HG03520 (cell line): Measurements from ENCODE around the gene HDAC7.

Experiments used
- ATAC-seq: cut with Tn5 transposase; IDR thresholded peaks from one replicate; pipeline ENCODE4 v1.9.1; 2021; ENCODE audit warnings: mild to moderate bottlenecking, moderate library complexity; ENCODE audit not compliant: unreplicated experiment

Gene HDAC7

DNA sequence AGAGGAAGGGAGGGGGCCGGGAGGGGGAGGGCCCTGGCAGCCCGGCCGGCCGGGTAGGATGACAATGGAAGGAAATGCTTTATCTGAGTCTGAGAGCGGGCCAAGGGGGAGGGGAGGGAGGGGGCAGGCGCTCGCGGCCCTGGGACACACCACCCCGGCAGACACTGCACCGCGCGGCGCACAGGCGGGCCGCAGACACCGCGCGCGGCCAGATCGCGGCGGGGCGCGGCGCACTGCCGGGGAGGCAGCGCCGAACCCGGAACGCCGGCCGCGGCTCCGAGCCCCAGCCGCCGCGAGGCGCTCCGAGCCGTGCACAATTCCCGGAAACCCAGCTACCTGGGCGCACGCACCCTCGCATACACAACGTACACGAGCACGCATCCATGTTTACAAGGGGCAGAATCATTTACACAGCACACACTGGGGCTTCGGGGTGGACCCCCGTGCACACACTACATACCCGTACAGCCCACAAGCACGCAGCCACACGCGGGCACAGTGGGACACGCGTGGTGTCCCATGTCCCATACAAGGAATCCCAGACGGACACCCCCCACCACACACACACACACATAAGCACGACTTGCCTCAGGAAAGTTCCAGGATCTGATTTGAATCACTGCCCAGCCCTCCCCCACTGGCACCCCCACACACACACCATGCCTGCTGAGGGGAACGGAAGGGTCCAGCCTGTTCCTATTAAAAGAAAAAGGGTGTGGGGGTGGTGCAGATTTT is at the start of gene HDAC7:
Gene HDAC7, minus strand, starts transcription at position 8 of the 735 bp plus-strand sequence. CDS start 118 bp downstream, outside the sequence.
- ATAC-seq: no peak

DNA sequence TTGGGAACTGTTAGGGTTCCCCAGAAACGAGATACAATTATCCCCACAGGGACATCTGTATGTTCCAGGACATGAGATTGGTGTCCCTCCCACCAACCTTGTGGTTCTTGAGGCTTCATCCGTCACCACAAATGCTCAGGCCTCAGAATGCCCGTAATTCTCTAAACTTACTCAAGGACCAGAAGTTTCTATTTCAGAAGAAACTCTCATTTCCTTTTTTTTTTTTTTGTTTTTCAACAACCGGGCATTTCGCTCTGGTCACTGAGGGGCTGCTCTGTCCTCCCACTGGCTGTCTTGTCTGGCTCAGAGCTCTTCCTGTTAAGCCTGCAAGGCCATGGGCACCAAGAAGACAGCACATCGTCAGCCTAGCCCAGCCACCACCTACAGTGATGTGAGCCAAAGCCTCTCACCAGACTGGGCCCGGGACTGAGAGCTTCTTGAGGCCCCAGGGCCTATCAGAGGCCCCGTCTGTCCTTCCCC is 48.9 kb upstream of the HDAC7 start:
- ATAC-seq: peak; percentile 54

- no peak for ATAC-seq
These were observed 48.3 kb upstream of the HDAC7 start for GRCh38 chr12:47868041-47868440.

GRCh38 chr12:47867495-47867941 is 47.8 kb upstream of the HDAC7 start:
- ATAC-seq: no peak

GRCh38 chr12:47864646-47865235 is 45.0 kb upstream of the HDAC7 start:
- ATAC-seq: no peak

GRCh38 chr12:47863985-47864384 is 44.3 kb upstream of the HDAC7 start:
- no peak for ATAC-seq

GRCh38 chr12:47863467-47863866 is 43.8 kb upstream of the HDAC7 start:
- no peak for ATAC-seq

DNA sequence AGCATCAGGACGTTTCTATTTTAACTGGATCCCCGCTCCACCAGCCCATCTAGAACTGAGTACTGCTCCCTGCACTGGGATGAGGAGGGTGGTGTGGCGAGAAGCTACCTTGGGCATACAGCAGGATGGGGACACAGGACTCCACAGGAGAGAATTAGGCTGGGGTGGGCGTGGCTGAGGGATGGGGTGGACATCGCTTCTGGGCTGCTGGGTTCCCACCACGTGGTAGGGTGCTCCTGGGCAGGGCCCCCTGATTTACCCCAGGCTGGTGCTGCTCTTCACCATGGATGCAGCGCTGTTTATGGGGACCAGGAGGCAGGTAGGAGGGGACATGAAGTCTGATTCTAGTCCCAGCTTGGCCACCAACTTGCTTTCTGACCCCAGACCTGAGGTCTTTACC is 43.2 kb upstream of the HDAC7 start:
- ATAC-seq: no peak

DNA sequence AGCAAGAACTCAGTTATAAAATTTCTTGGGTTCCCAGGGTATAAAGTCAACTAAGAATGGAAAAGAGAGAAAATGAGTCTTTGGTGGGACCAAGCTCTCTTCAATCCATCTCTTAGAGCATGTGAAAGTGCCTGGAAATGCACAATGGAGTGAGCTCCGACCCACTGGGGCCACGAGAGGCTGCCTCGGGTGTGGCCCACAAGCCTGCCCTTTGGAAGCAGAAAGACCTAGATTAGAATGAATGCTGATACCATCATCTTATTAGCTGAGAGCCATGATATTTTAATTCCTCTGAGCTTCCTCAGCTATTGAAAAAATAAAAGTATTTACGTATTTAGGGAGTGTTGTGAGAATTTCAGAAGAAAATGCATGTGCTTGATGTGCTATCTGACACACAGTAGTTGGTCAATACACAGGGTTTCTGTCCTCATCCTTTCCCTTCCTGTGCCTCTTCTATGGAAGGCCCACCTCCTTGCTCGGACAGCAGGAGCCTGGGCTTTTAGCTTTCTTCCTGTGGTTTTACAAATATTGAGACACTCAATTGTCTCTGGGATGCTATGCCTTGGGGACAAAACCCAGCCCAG is 42.6 kb upstream of the HDAC7 start:
- ATAC-seq: no peak

GRCh38 chr12:47860873-47861272 is 41.2 kb upstream of the HDAC7 start:
- ATAC-seq: no peak

DNA sequence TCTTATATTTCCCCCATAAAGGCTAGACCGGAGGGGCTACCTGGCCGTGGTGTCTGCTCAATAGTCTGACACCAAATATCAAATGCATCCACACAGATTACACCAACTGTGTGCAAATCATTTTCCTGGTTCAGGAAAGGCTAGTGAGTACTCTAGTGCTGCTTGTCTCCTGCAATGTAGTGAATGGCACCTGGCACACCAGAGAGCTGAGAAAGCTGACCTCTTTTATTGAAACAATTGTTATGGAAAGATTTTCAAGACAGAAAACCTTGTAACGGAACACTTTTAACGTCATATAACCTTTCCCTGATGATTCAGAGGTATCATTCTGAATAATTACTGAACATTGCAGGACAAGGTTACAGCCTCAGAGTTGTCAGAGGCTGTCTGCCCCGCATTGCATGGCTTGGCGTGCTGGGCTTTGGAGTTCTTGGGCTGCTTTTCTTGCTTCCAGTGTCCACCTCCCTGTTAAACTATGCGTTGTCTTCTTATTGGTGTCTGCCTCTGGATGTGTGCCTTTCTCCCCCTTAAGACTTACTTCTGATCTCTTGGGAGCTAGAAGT is 40.7 kb upstream of the HDAC7 start:
- no peak for ATAC-seq

DNA sequence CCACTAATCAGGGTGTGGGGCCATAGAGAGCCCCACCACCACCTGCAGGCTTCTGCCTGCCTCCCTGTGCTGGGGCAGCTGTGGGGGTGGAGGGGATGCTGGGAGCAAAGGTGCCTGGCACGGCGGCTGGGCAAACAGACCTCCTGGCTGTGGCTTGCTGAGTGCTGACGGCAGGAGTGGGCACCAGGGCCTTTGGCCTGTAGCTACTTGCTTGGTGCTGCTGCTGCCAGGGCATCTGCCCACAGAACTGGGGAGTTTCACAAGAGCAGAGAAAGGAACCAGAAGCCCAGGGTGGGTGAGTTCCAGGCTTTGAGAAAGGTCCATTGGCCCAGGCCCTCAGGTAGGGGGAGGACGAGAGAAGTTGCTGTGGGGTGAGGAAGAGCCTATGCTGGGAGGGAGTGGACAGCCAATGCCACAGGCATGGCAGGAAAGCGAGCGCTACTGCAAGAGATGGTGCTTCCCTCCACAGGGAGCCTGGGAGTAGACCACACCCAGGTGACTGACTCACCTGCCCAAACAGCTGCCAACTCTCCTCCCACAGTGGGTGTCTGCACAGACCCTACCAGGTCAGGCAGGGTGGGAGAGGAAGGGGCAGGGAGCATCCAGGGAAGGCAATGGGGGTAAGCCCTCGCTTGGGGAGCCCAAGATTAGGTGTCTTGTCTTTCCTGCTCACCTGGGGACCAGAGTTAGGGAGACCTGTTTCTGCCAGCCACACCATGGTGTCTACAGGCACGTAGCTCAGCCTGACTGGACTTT is 39.0 kb upstream of the HDAC7 start:
- ATAC-seq: no peak

DNA sequence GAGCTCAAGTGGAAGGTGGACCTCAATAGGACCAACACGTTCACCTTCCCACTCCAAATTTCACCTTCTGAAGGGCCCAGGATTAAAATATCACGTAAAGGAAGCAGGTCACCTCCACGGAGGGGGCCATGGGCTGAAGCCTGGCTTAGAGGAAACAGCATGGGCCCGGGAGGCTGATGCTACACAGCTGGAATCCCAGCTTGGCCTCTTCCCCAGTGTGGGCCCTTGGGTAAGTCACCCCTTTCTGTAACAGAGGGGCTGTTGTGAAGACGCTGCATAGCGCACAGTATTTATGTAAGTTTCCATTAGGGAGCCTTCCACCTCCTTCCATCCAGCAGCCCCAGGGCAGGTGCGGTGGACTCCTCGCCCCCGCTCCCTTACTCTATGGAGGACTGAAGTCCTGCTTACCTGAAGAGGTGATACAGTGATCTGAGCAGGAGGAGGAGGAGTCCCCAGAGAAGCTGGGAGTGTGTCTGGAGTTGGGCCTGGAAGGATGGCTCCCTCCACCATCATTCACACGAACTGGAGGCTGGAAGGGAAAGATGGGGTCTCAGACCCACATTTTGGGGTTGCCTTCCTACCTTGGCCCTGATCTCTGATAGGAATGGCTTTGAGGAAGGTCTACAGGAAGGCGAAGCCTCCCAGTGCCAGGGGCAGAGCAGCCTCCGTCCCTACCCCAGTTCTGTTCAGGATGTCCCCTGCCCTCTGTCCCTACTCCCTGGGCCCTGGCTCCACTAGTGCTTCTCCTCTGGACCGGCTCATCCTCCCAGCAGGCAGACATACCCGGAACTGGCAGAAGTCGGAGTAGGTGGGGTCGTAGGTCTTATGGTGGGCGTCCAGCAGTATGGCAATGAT is 37.2 kb upstream of the HDAC7 start:
- ATAC-seq: no peak

GRCh38 chr12:47856094-47856493 is 36.4 kb upstream of the HDAC7 start:
- no peak for ATAC-seq

- ATAC-seq: no peak
These were observed 35.8 kb upstream of the HDAC7 start for GRCh38 chr12:47855502-47855901.

DNA sequence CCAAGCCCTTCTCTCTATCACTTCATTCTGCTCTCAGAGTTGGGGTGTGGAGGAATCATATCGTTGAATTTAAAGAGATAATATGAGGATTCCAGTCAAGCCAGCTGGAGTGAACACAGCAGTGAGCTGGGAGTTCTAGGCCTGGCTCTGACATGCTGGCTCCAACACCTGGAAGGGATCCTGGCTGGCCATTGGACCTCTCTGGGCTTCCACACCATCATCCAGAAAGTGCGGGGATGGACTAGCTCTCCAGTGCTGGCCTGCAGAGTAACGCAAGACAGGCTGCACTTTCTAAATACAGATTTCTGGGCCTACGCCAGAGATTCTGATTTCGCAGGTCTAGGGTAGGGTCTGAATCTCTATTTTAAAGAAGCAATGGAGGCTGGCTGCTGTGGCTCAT is 34.8 kb upstream of the HDAC7 start:
- ATAC-seq: no peak

- no peak for ATAC-seq
These were observed 32.4 kb upstream of the HDAC7 start for GRCh38 chr12:47852096-47852571.

GRCh38 chr12:47851303-47851952 is 31.7 kb upstream of the HDAC7 start:
- ATAC-seq: no peak
